HepG2 (cell line): ENCODE data around the gene TUBA4B. TPM values are rescaled to one million over a fixed set of nuclear protein-coding genes. Genes with fewer than 3 reads are reported as not detected.

Experiments used
- ATAC-seq: fragments of 200-7000 bp; cut with Tn5 transposase; 3 replicates; pipeline ENCODE4 v1.9.1; 2020; ENCODE audit warnings: mild to moderate bottlenecking, moderate library complexity
- BruUV-seq: library from RNA; stranded (reverse); fragments of 400-500 nt; replicated peaks from 2 replicates; lab custom pipeline; 2021; lab: Mats Ljungman, UMichigan
- CTCF ChIA-PET: fragments of 300-600 bp; formaldehyde crosslinking; extraction: SDS; loops from one replicate; lab custom pipeline; 2021; ENCODE audit warnings: low total read pairs, inconsistent platforms, low intra/inter-chr PET ratio; lab: Yijun Ruan, JAX
- POLR2A ChIA-PET: fragments of 350-600 bp; sonication (Branson Sonifier 250); formaldehyde crosslinking; loops from one replicate; lab custom pipeline; 2020; ENCODE audit warnings: antibody characterized with exemption, inconsistent platforms; lab: Yijun Ruan, JAX
- DNase-seq: peaks from one replicate; pipeline ENCODE4 v3.0.0-alpha.2; 2015; ENCODE audit warnings: low spot score
- FAIRE-seq: peaks from 3 replicates; lab custom pipeline; 2011; peaks lifted over from hg19 to GRCh38; lab: Jason Lieb, UNC
- H2AFZ ChIP-seq: one replicate; pipeline ENCODE4 v1.6.1; 2011; ENCODE audit warnings: low read length, inconsistent platforms
- H3K27ac ChIP-seq: fragments of 300-600 bp; 3 replicates; pipeline ENCODE4 v1.8.0; 2011; ENCODE audit warnings: mixed run types, mild to moderate bottlenecking, mixed read lengths, low read length, inconsistent platforms; ENCODE audit not compliant: insufficient read depth; ENCODE audit errors: extremely low read length
- H3K27me3 ChIP-seq, 2 experiments: fragments of 200-600 bp in 1 of 2; 2 replicates in 1 of 2; 3 replicates in 1 of 2; pipeline versions ENCODE4 v1.6.0 to v1.8.0; 2011; ENCODE audit warnings: low read length in 2 of 2, mild to moderate bottlenecking in 2 of 2, moderate library complexity in 2 of 2, inconsistent platforms in 1 of 2; ENCODE audit not compliant: insufficient read depth in 2 of 2, control insufficient read depth in 1 of 2
- H3K36me3 ChIP-seq, 2 experiments: fragments of 200-600 bp in 1 of 2; replicated peaks in 1 of 2; 2 replicates in 1 of 2; 3 replicates in 1 of 2; pipeline versions ENCODE4 v1.5.1 to v1.8.0; 2011; ENCODE audit warnings: low read length in 2 of 2, inconsistent platforms in 1 of 2; ENCODE audit not compliant: insufficient read depth in 2 of 2, control insufficient read depth in 1 of 2
- H3K4me1 ChIP-seq: 2 replicates; pipeline ENCODE4 v1.5.1; 2012; ENCODE audit warnings: low read length, inconsistent platforms; ENCODE audit not compliant: insufficient read depth
- H3K4me2 ChIP-seq: 2 replicates; pipeline ENCODE4 v1.6.0; 2011; ENCODE audit warnings: low read depth, low read length, inconsistent platforms
- H3K4me3 ChIP-seq, 3 experiments: fragments of 200-600 bp in 1 of 3; sonication (generic), shearing (Covaris generic) in 1 of 3; replicated peaks in 1 of 3; 2 replicates each; pipeline ENCODE4 v1.5.1; 2011 to 2016; ENCODE audit warnings: low read length in 3 of 3, inconsistent platforms in 2 of 3, low read depth in 2 of 3, mild to moderate bottlenecking in 2 of 3, control low read depth in 1 of 3, mixed read lengths in 1 of 3; ENCODE audit not compliant: insufficient read depth in 1 of 3
- H3K79me2 ChIP-seq: one replicate; pipeline ENCODE4 v1.6.1; 2011; ENCODE audit warnings: low read length, inconsistent platforms; ENCODE audit not compliant: insufficient read depth
- H3K9ac ChIP-seq: 2 replicates; pipeline ENCODE4 v1.6.0; 2011; ENCODE audit warnings: mild to moderate bottlenecking, low read depth, low read length, inconsistent platforms; ENCODE audit not compliant: insufficient read depth
- H3K9me3 ChIP-seq: 2 replicates; pipeline ENCODE4 v1.5.1; 2012; ENCODE audit warnings: mild to moderate bottlenecking, low read length
- H4K20me1 ChIP-seq: 2 replicates; pipeline ENCODE4 v1.6.0; 2011; ENCODE audit warnings: inconsistent platforms, mild to moderate bottlenecking, low read length, moderate library complexity; ENCODE audit not compliant: insufficient read depth
- ARID3A ChIP-seq: IDR thresholded peaks from 2 replicates; pipeline ENCODE4 v1.6.1; 2012; ENCODE audit warnings: low read depth, low read length, improper control_type of control experiment
- ARID5B ChIP-seq: IDR thresholded peaks from 2 replicates; pipeline ENCODE4 v1.4.0; 2020; ENCODE audit warnings: mild to moderate bottlenecking, missing genetic modification reagents
- ATF2 ChIP-seq: sonication (generic); formaldehyde crosslinking; IDR thresholded peaks from 2 replicates; pipeline ENCODE4 v1.4.0; 2020; ENCODE audit warnings: missing genetic modification reagents
- BHLHE40 ChIP-seq: IDR thresholded peaks from 2 replicates; pipeline ENCODE4 v1.6.1; 2011; ENCODE audit warnings: low read length, improper control_type of control experiment
- FOXK1 ChIP-seq: sonication (generic); formaldehyde crosslinking; IDR thresholded peaks from 2 replicates; pipeline ENCODE4 v1.4.0; 2020; ENCODE audit warnings: low read depth, missing genetic modification reagents, borderline replicate concordance
- JDP2 ChIP-seq: sonication (generic); formaldehyde crosslinking; IDR thresholded peaks from 2 replicates; pipeline ENCODE4 v1.8.1; 2022; ENCODE audit warnings: missing genetic modification reagents, borderline replicate concordance
- MYC ChIP-seq: sonication (generic); formaldehyde crosslinking; IDR thresholded peaks from 2 replicates; pipeline ENCODE4 v1.9.0; 2021; ENCODE audit warnings: missing genetic modification reagents, borderline replicate concordance
- PATZ1 ChIP-seq: sonication (generic); formaldehyde crosslinking; IDR thresholded peaks from 2 replicates; pipeline ENCODE4 v1.4.0; 2020; ENCODE audit warnings: missing genetic modification reagents
- SAP130 ChIP-seq: IDR thresholded peaks from 2 replicates; pipeline ENCODE4 v1.6.1; 2016; ENCODE audit warnings: low read depth
- TCF7 ChIP-seq: sonication (generic); IDR thresholded peaks from 2 replicates; pipeline ENCODE4 v1.6.1; 2016; ENCODE audit warnings: antibody characterized with exemption, low read depth
- TEAD3 ChIP-seq: optimal IDR thresholded peaks from 2 replicates; pipeline ENCODE3; 2016; ENCODE audit warnings: borderline replicate concordance
- ZNF335 ChIP-seq: sonication (generic); formaldehyde crosslinking; IDR thresholded peaks from 2 replicates; pipeline ENCODE4 v1.4.0; 2020; ENCODE audit warnings: missing genetic modification reagents
- WGBS: methylation state at CpG from one replicate; pipeline ENCODE4 v1.1.6; 2017; ENCODE audit warnings: low lambda C conversion rate; 5-methylcytosine and 5-hydroxymethylcytosine counted together
- in situ Hi-C: cut with HindIII; loops from 2 replicates; pipeline ENCODE4 v1.10.0; 2017; ENCODE audit warnings: low pct_unique_long_range_greater_than_20kb; ENCODE audit not compliant: extremely low pct_ligation_motif_present
- intact Hi-C: fragments of 100-400 bp; cut with micrococcal nuclease; formaldehyde crosslinking; loops from one replicate; pipeline ENCODE4 v1.10.0; 2022; ENCODE audit not compliant: unreplicated experiment
- polyA plus RNA-seq, 8 experiments: library from polyadenylated mRNA; depleted of rRNA in 3 of 8; stranded (reverse) in 7 of 8; unstranded in 1 of 8; fragments of >200 nt; fragmentation: Illumina TruSeq in 4 of 8; extraction: Trizol in 4 of 8; gene quantifications; 2 replicates each; pipeline versions ENCODE4 v1.2.1 to v1.2.3, GENCODE V29; 2011 to 2016; ENCODE audit warnings: low read depth in 4 of 8, missing spikeins in 1 of 8, mixed read lengths in 1 of 8; ENCODE audit not compliant: insufficient read depth in 1 of 8
- total RNA-seq, 5 experiments: library from RNA; depleted of rRNA; stranded (reverse); fragments of >200 nt; fragmentation: Illumina TruSeq; extraction: Trizol; gene quantifications; 2 replicates each; pipeline ENCODE4 v1.2.3, GENCODE V29; 2016; ENCODE audit warnings: low read depth in 1 of 5

The TUBA4B gene
- total and polyA plus RNA-seq, 2 of the 13 experiments (the other 11 are each of a cell fraction or from before 2014, with no cell fraction given), result 0.18 to 0.22 TPM

GRCh38 chr2:219274361-219274921, 21.4 kb downstream of the TUBA4B start:
- 0% methylated on average over 3 of the region's 6 CpGs for WGBS
- FAIRE-seq, result peak; percentile 32
- H3K4me2 ChIP-seq, result peak overlapping the region; percentile 40
- peaks cover 0 to 9% of the 10 kb centered on the region in 2 experiments; a peak in 1 of 5 replicates for H3K27me3 ChIP-seq
- H3K9me3 ChIP-seq, result no peaks in the 10 kb centered on the region
- H2AFZ ChIP-seq, result no peak overlapping the region
- H3K9ac ChIP-seq, result peak overlapping the region; percentile 16; the same call in 1 of the 2 replicates
- no peak for ATAC-seq
- in situ Hi-C loops, result no loop called here
- ChIA-PET POLR2A (interaction anchor here (0.6 to 1.8 kb wide), 12 partner anchors 12 to 273 kb away, joined by 3 to 16 read pairs (median 4); partner anchors contain the start of genes CNPPD1, GLB1L, STK16 and TUBA4A), CTCF (interaction anchor here (5.4 kb wide), 1 partner anchor 20 kb away, joined by 88 read pairs; no protein-coding TSS in a partner anchor)
- H3K36me3 ChIP-seq, result no peaks in the 10 kb centered on the region
- peak overlapping the region in 1 of 3 experiments; percentile 18; a peak in 1 of 6 replicates for H3K4me3 ChIP-seq
- H4K20me1 ChIP-seq, result no peaks in the 10 kb centered on the region
- no peaks in the 10 kb centered on the region for H3K79me2 ChIP-seq
- no TSS peak for BruUV-seq
- H3K4me1 ChIP-seq, result peaks cover 51% of the 10 kb centered on the region
- no peak overlapping the region for H3K27ac ChIP-seq
- intact Hi-C loops, result loop anchor here (1.0 kb wide), 1 partner anchor 45 kb away; the partner anchor contains the start of genes ANKZF1 and ATG9A
- peak; percentile 74 for DNase-seq
- TF ChIP-seq ZNF335 (CRISPR knock-in tag) (0 out of 2 replicates have a peak, but pooled peaks have one; percentile 39), FOXK1 (CRISPR knock-in tag) (no peak), SAP130 (CRISPR knock-in tag) (0 out of 2 replicates have a peak, but pooled peaks have one; percentile 39), ATF2 (CRISPR knock-in tag) (0 out of 2 replicates have a peak, but pooled peaks have one; percentile 28), BHLHE40 (0 out of 2 replicates have a peak, but pooled peaks have one; percentile 35), MYC (CRISPR knock-in tag) (0 out of 2 replicates have a peak, but pooled peaks have one; percentile 34), TCF7 (0 out of 2 replicates have a peak, but pooled peaks have one; percentile 23), ARID3A (0 out of 2 replicates have a peak, but pooled peaks have one; percentile 16), ARID5B (0 out of 2 replicates have a peak, but pooled peaks have one; percentile 21), JDP2 (CRISPR knock-in tag) (no peak), TEAD3 (CRISPR knock-in tag) (peak; percentile 66), PATZ1 (CRISPR knock-in tag) (0 out of 2 replicates have a peak, but pooled peaks have one; percentile 8)
